Esophagus muscularis mucosa (tissue), 4 donors: ENCODE results near the gene CASP2.

Source experiments
- EP300 ChIP-seq: sonication (generic); formaldehyde crosslinking; IDR thresholded peaks from one replicate; pipeline ENCODE4 v1.6.1; 2017; ENCODE audit warnings: antibody characterized with exemption
- POLR2A ChIP-seq: fragments of 450-650 bp; IDR thresholded peaks from one replicate; pipeline ENCODE4 v1.6.1; 2017; ENCODE audit warnings: antibody characterized with exemption, moderate library complexity, mild to moderate bottlenecking, low read depth
- POLR2AphosphoS5 ChIP-seq, 2 donors: sonication (generic); formaldehyde crosslinking; IDR thresholded peaks; one replicate each; pipeline ENCODE4 v1.6.1; 2017; ENCODE audit warnings: antibody characterized with exemption in 2 of 2
- TF ChIP-seq, protein P1 (sequence below), 3 experiments: fragments of 200-600 bp in 2 of 3; fragments of 450-650 bp in 1 of 3; sonication (generic) in 2 of 3; IDR thresholded peaks; one replicate each; pipeline ENCODE4 v1.5.1; 2017 to 2019; ENCODE audit warnings: antibody characterized with exemption in 3 of 3, mild to moderate bottlenecking in 2 of 3, moderate library complexity in 1 of 3

- no peak for TF ChIP-seq POLR2AphosphoS5 (IDR thresholded peaks at IDR 0.05)
- no peak for TF ChIP-seq POLR2A
- TF ChIP-seq EP300: no peak
- TF ChIP-seq, protein P1, sequence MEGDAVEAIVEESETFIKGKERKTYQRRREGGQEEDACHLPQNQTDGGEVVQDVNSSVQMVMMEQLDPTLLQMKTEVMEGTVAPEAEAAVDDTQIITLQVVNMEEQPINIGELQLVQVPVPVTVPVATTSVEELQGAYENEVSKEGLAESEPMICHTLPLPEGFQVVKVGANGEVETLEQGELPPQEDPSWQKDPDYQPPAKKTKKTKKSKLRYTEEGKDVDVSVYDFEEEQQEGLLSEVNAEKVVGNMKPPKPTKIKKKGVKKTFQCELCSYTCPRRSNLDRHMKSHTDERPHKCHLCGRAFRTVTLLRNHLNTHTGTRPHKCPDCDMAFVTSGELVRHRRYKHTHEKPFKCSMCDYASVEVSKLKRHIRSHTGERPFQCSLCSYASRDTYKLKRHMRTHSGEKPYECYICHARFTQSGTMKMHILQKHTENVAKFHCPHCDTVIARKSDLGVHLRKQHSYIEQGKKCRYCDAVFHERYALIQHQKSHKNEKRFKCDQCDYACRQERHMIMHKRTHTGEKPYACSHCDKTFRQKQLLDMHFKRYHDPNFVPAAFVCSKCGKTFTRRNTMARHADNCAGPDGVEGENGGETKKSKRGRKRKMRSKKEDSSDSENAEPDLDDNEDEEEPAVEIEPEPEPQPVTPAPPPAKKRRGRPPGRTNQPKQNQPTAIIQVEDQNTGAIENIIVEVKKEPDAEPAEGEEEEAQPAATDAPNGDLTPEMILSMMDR (IDR thresholded peaks at IDR 0.05): peak; percentile 90 to 96 (median 91)
Observed at GRCh38 chr7:143240291-143241168, 47.6 kb upstream of the CASP2 start.
